GM12892 (cell line): Measurements from ENCODE around the gene HHIPL1.

Experiments
- POLR2A ChIP-seq: IDR thresholded peaks from 2 replicates; pipeline ENCODE4 v1.6.1; 2011; ENCODE audit warnings: low read depth, low read length, control low read depth
- POLR2AphosphoS5 ChIP-seq: IDR thresholded peaks from 2 replicates; pipeline ENCODE4 v1.6.1; 2011; ENCODE audit warnings: low read depth, low read length, control low read depth

- TF ChIP-seq POLR2A: no peak
- no peak for TF ChIP-seq POLR2AphosphoS5
Measured at GRCh38 chr14:99637624-99638023, 7.3 kb upstream of the HHIPL1 start.
